Germinal center (tissue), 1 donor: ENCODE data around the gene RRP1B.
A peak's percentile ranks its signal among the peaks of the same experiment; 100 is the strongest.

Experiments
- DNase-seq: peaks from one replicate; pipeline ENCODE4 v3.0.0; 2012; ENCODE audit warnings: mixed read lengths, low spot score

Gene RRP1B

GRCh38 chr21:43721206-43721605 lies 61.8 kb downstream of the RRP1B start:
- DNase-seq = no peak

- no peak for DNase-seq
These were observed 62.6 kb downstream of the RRP1B start for GRCh38 chr21:43721939-43722338.

- no peak for DNase-seq
These were observed 64.3 kb downstream of the RRP1B start for GRCh38 chr21:43723648-43724047.

- DNase-seq = no peak
These were observed 67.5 kb downstream of the RRP1B start for GRCh38 chr21:43726686-43727518.

DNA sequence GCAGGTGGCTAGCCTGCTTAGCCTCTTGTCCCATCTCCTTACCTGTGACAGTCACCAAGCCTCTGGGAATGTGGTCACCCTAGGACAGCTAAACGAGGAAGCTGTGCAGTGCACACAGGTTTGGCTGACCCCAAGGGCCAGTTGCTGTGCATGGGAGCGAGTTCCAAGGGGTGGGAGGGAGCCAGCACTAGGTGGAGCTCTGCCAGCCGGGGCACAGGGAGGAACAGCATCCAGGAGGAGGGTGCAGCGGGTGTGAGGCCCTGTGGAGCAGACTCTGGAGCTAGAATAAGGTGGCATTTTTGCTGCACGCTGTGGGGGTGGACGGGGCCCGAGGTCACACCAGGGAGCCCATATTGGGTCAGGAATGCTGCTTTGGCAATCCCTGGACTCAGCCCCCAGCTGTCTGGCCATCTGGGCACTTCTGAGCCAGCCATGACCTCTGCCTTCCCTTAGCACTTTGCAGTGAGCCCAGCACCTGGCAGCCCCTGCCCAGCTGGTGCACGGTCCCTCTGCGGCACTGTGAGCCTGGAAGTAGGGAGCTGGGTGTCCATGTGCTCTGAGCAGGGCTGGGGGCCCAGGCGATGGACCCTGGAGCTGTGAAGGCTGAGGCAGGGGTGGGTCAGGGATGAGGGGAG lies 68.3 kb downstream of the RRP1B start:
- no peak for DNase-seq

- no peak for DNase-seq
These were observed 68.8 kb downstream of the RRP1B start for GRCh38 chr21:43728154-43728466.

GRCh38 chr21:43728467-43729390 lies 69.4 kb downstream of the RRP1B start:
- peak; percentile 62 for DNase-seq

DNA sequence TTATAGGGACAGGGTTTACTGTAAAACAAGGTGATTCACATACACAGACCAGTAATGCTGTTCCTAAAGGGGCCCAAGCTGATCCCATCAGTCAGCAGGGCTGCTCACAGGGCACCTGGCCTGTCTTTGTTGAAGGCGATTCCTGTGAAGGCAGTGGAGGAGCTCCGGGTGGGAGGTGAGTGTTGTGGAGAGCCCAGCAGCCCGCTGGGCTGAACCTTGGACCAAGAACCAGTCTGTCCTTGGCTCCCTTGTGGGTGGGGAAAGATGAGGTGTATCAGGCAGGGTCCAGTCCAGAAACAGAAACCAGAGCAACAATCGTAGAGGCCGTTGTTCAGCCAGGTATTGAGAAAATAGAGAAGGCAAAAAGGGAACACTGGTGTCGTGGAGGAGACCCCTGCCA lies 72.1 kb downstream of the RRP1B start:
- DNase-seq = no peak

DNA sequence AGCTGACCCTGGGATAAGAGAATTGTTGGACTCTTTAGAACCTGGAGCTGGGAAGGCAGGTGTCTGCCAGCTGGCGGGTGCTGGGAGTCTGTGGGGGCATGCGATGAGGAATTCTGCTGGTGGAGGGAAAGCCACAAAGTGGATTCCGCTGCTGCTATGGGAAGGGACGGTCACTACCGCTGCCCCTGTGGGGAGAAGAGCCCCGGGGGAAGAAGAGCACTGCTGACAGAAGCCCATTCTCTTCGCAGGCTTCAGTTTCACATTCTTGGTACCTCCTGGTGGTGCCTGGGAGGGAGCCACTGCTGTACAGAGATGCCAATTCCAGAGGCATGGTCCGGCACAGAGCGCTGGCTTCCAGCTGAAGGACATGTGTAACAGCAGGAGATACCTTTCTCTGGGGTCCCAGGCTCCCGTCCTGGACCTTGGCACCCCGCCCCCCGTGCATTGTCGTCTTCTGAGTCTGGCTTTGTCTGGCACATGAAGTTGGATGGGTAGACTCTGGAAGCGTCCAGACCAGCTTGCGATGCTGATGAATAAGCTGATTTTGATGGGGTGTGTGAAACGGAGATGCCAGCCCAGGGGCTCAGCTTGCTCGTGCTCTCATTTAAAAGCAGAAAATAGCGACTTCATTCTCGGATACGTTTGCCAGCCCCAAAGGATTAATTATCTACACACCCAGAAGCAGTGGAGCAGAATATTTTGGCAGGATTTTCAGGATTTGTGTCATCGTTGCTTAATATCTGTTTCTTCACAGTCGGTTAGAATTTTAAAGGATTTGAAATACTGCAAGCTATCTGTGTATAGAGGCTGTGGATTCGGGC lies 72.7 kb downstream of the RRP1B start:
- no peak for DNase-seq

DNA sequence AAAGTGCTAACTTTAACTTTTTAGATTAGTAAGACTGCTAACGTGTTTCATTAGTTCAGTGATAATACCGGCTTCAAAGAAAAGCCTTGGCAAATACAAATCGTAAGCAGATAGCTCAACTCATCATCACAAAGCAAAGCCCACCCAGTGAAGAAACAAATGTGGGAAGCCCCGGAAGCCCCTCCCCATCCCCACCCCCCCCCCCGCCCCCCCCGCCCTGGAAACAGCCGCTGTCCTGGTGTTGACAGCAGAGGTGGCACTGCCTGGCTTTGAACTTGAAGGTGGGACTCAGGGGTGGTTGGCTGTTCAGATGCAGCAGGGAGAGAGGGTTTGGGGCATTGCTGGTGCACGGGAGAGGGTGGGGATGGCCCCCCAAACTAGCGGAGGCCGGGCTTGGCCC lies 73.7 kb downstream of the RRP1B start:
- DNase-seq = no peak

- DNase-seq = no peak
These were observed 74.2 kb downstream of the RRP1B start for GRCh38 chr21:43733529-43734071.

DNA sequence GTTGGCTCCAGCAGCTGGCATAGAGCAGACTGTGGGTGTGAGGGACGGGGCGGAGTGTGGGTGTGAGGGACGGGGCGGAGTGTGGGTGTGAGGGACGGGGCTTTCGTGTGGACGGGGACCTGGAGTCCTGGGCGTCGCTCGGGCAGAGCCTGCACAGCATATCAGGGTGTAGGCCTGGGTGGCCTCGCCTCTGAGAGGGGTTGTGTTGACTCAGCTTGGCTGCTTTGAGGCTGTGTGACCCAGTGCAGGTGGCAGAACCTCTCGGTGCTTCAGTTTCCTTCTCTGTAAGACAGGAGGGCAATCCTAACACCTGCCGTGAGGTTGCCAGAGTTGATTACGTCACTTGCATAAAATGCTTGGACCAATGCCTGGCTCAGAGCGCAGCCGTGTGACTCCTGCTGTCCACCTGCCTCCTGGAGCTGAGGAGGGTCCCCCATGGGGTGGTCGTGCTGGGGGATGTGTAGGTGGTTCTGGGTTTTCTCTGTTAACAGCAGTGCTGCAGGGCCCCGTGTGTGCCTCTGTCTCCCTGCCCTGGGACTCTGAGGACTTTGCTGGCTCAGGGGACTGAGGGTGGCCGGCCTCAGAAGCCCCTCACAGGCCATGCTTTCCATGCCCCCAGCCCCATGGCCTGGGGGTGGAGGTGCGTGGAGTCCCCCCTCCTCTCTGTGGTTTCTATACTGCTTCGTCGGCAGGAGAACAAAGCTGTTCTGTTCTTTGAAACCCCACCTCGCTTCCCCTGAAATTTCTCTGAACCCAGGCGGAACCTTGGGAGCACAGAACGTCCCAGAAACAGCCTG lies 75.0 kb downstream of the RRP1B start:
- DNase-seq = no peak

DNA sequence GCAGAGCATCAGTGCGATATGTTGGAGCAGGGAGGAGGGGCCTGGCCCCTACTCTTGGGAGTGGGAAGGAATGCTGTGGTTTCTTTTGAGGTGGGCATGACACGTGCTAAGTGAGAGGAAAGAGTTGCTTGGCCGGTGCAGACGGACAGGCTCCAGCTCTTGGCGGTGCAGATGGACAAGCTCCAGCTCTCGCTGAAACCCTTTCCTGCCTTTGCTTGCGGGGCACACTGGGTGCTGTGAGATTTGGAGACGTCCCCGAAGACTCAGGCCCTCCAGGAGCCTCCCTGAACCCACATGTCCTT lies 75.5 kb downstream of the RRP1B start:
- no peak for DNase-seq

- no peak for DNase-seq
These were observed 76.1 kb downstream of the RRP1B start for GRCh38 chr21:43735236-43736091.

GRCh38 chr21:43736224-43736883 lies 77.0 kb downstream of the RRP1B start:
- no peak for DNase-seq

DNA sequence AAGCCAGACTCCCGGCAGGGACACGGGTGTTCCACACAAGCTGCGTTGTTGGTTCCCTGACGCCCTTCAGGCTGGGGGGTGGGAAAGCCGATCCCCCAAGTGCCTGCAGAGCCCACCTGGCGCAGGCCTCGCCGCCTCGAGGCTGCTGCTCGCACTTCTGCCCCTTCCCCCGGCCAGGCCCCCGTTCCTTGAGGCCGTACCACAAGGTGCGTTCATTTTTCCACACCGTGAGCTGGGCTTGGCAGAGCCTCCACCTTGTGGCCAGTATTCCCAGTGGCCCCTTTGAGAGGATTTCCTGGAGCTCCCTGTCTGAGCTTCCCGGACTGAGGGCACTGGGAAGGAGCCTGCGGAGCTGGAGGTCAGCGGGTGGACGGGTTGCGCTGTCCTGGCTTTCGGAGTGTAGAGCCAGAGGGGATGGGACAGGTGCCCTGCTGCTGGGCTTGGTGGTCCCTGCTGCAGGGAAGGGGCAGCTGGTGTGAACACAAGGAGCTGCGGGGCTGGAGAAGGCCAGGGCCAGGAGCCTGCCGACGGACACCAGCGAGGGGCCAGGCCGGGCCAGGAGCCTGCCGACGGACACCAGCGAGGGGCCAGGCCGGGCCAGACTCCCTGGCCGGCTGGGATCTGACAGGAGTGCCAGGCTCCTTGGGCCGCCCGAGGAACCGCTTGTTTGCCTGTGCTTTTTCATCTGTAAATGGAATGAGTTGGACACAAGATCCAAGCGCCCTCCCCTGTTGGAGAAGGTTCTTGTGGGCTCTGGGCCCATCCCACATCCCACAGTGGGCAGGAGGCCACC lies 78.0 kb downstream of the RRP1B start:
- DNase-seq = no peak

GRCh38 chr21:43739621-43740435 lies 80.5 kb downstream of the RRP1B start:
- DNase-seq = no peak
